Right lobe of liver (tissue), 6 donors: ENCODE data around the gene GTPBP1. TPM values are rescaled to one million over a fixed set of nuclear protein-coding genes. Genes with fewer than 3 reads are reported as not detected.

Experiments
- ATAC-seq, 4 donors: fragments of 200-7000 bp; cut with Tn5 transposase; one replicate each; pipeline ENCODE4 v1.9.1; 2020; ENCODE audit warnings: mild to moderate bottlenecking in 4 of 4, moderate library complexity in 4 of 4
- DNase-seq, 3 donors: peaks; one replicate each; pipeline ENCODE4 v3.0.0-alpha.2; 2020
- H3K27ac ChIP-seq, 3 donors: fragments of 200-600 bp; one replicate each; pipeline ENCODE4 v1.8.0; 2022
- H3K27me3 ChIP-seq, 2 donors: fragments of 200-600 bp; one replicate each; pipeline ENCODE4 v1.8.0; 2022
- H3K36me3 ChIP-seq, 4 donors: fragments of 200-600 bp; sonication (generic) in 1 of 4; one replicate each; pipeline versions ENCODE4 v1.5.1 to v1.8.0; 2017 to 2022; ENCODE audit warnings: control low read depth in 1 of 4
- H3K4me1 ChIP-seq, 4 donors: fragments of 200-600 bp; sonication (generic) in 1 of 4; one replicate each; pipeline versions ENCODE4 v1.5.1 to v1.8.0; 2017 to 2022; ENCODE audit warnings: control low read depth in 1 of 4
- H3K4me3 ChIP-seq, 3 donors: fragments of 200-600 bp; one replicate each; pipeline ENCODE4 v1.8.0; 2022
- H3K9me3 ChIP-seq, 4 donors: fragments of 200-600 bp; sonication (generic) in 1 of 4; one replicate each; pipeline versions ENCODE4 v1.5.1 to v1.8.0; 2017 to 2022; ENCODE audit warnings: control low read depth in 1 of 4
- POLR2A ChIP-seq: fragments of 450-650 bp; IDR thresholded peaks from one replicate; pipeline ENCODE4 v1.6.1; 2017; ENCODE audit warnings: antibody characterized with exemption, mild to moderate bottlenecking
- WGBS: methylation state at CpG from one replicate; pipeline ENCODE4 v1.1.6; 2018; ENCODE audit warnings: low coverage, low lambda C conversion rate; ENCODE audit not compliant: insufficient coverage; ENCODE audit errors: missing lambda C conversion rate; 5-methylcytosine and 5-hydroxymethylcytosine counted together
- intact Hi-C, 2 donors: fragments of 100-400 bp; cut with DNase I; formaldehyde crosslinking; loops; one replicate each; pipeline versions ENCODE4 v1.11.2 to v1.14.1; 2022
- total RNA-seq, 6 experiments: library from RNA; depleted of rRNA in 2 of 6; stranded (reverse); fragments of >200 nt in 2 of 6; fragmentation: NEBNext Ultra II Directional in 3 of 6; extraction: Animal tissue kit (Norgen Biotek cat#: 25700) in 3 of 6; gene quantifications; one replicate each; pipeline versions ENCODE4 v1.1.0 to v1.2.4, GENCODE V29; 2016 to 2023
- TF ChIP-seq, protein P1 (sequence below), 4 donors: fragments of 200-600 bp in 3 of 4; fragments of 450-650 bp in 1 of 4; IDR thresholded peaks; one replicate each; pipeline versions ENCODE4 v1.5.1 to v1.8.0; 2016 to 2022; ENCODE audit warnings: antibody characterized with exemption in 4 of 4, mild to moderate bottlenecking in 2 of 4
- donor health status: DM: no; HTN: yes; CAD: no.
- donor health status: DM: no; HTN: no; CAD: no.
- donor health status: DM: no; HTN: no; CAD: no.
- donor health status: DM: no; HTN: yes; CAD: no.
- donor health status: DM: no; HTN: yes; CAD: no.

GTPBP1 gene
- total RNA-seq, 6 experiments from 2014 or later: 13.4 to 21.6 (median 16.7) TPM

DNA sequence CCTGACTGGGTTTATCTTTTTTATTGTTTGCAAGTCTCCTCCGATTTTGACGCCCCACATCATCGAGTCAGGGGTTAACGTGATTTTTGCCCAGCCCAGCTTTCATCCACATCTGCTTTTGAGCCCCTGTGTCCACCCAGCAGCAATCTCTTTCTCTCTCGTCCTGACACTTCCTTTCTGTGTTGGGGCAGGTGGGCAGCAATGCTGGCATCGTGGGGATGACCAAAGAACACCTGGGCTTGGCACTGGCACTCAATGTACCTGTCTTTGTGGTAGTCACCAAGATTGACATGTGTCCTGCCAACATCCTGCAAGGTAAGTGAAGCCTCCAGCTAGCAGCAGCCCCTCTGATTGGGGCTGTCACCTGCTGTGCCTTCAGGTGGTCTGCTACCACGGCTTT is 15.8 kb downstream of the GTPBP1 start:
- 89% methylated on average over 5 of the region's 7 CpGs for WGBS
- no peak for ATAC-seq

DNA sequence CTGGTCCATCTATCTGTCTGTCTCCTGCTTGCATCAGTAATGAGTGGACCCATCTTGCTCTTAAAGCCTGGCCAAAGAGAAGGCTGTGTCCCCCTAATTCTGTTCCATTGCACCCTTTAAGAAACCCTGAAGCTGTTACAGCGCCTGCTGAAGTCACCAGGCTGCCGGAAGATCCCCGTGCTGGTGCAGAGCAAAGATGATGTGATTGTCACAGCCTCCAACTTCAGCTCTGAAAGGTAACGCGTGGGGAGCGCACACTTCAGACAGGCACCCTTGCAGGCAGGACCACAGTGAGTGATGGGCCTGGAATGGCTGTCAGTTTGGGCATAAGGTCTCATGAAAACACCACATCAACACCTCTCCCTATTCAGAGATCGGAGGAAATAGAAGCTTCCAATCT is 18.4 kb downstream of the GTPBP1 start:
- no peak for TF ChIP-seq POLR2A
- TF ChIP-seq, protein P1, sequence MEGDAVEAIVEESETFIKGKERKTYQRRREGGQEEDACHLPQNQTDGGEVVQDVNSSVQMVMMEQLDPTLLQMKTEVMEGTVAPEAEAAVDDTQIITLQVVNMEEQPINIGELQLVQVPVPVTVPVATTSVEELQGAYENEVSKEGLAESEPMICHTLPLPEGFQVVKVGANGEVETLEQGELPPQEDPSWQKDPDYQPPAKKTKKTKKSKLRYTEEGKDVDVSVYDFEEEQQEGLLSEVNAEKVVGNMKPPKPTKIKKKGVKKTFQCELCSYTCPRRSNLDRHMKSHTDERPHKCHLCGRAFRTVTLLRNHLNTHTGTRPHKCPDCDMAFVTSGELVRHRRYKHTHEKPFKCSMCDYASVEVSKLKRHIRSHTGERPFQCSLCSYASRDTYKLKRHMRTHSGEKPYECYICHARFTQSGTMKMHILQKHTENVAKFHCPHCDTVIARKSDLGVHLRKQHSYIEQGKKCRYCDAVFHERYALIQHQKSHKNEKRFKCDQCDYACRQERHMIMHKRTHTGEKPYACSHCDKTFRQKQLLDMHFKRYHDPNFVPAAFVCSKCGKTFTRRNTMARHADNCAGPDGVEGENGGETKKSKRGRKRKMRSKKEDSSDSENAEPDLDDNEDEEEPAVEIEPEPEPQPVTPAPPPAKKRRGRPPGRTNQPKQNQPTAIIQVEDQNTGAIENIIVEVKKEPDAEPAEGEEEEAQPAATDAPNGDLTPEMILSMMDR (IDR thresholded peaks at IDR 0.05): no peak
- DNase-seq (peak in 1 of 3 donors; percentile 17), ATAC-seq (no peak)
- peaks cover 14 to 77% (median 36%) of the 10 kb centered on the region in 4 donors for H3K36me3 ChIP-seq
- H3K4me1 ChIP-seq: no peaks in the 10 kb centered on the region
- no peak overlapping the region for H3K27ac ChIP-seq
- no peaks in the 10 kb centered on the region for H3K9me3 ChIP-seq
- 86% methylated on average over 1 of the region's 7 CpGs for WGBS
- H3K27me3 ChIP-seq: no peaks in the 10 kb centered on the region
- H3K4me3 ChIP-seq: no peak overlapping the region
- intact Hi-C loops: no loop called here

More for the DNA sequence above, 15.8 kb downstream of the GTPBP1 start:
- no peak for DNase-seq
- Histone ChIP-seq H3K4me1 (no peaks in the 10 kb centered on the region), H3K27me3 (no peaks in the 10 kb centered on the region), H3K36me3 (peaks cover 5 to 70% (median 20%) of the 10 kb centered on the region in 4 donors), H3K27ac (no peak overlapping the region), H3K4me3 (no peak overlapping the region), H3K9me3 (no peaks in the 10 kb centered on the region)
- TF ChIP-seq POLR2A: no peak
- TF ChIP-seq, protein P1 (IDR thresholded peaks at IDR 0.05): no peak
- intact Hi-C loops: no loop called here

DNA sequence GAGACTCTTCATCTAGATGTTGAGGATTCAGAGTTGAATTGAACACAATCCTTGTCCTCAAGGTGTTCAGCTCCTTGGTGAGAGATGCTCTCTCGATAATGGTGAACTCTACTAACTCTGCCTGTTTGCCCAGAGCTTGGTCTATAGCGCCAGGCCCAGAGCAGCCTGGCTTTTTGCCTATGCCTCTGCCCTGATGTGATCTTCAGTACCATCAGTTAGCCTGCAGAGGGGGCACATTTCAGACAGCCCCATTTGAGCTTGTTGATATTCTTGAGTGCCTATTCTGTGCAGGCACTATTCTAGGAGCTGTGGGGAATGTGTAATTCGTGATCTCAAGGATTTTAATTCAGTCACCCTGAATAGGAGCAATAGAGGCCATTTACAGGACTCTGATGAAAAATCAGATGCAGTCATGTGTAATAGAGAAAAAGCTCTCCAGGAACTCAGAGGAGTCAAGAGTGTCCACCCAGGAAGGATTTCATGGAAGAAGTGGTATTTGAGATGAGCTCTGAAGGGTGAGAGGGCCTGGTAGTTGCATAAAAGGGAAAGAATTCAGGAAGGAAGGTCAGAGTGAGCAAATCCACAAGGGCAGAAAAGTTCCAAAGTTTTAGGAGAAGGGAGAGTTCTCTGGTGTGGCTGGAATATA is 19.3 kb downstream of the GTPBP1 start:
- Histone ChIP-seq H3K36me3 (peaks cover 14 to 86% (median 36%) of the 10 kb centered on the region in 4 donors), H3K27me3 (no peaks in the 10 kb centered on the region), H3K9me3 (no peaks in the 10 kb centered on the region), H3K27ac (no peak overlapping the region), H3K4me3 (no peak overlapping the region), H3K4me1 (no peaks in the 10 kb centered on the region)
- ATAC-seq (peak; percentile 72 to 92 (median 76)), DNase-seq (peak in 1 of 3 donors; percentile 53)
- 61% methylated on average over 3 of the region's 3 CpGs for WGBS
- intact Hi-C loops: no loop called here
- TF ChIP-seq POLR2A: no peak
- TF ChIP-seq, protein P1 (IDR thresholded peaks at IDR 0.05): peak; percentile 43 to 68 (median 52)

DNA sequence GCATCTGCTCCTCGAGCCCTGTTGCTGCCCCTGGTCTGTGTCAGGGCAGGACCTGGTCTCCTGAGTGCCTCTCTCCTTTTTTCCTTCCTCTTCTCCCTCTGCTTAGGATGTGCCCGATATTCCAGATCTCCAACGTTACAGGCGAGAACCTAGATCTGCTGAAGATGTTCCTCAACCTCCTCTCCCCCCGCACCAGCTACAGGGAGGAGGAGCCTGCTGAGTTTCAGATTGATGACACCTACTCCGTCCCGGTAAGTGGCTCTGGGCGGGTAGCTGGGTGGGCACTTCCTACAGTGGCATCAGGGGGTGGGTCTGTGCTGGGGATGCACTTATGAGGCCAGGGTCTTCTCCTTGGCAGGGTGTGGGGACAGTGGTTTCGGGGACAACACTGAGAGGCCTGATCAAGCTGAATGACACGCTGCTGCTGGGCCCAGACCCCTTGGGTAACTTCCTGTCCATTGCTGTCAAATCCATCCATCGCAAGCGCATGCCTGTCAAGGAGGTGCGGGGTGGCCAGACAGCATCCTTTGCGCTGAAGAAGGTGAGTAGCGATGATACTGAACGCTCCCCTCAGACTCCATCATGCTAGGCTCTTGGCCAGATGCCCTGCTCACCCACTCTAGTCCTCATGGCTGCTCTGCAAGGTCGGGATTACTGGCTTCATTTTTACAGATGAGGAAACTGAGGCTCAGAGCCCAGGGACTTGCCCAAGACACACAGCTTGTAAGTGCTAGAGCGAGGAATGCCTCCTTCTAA is 20.3 kb downstream of the GTPBP1 start:
- H3K27me3 ChIP-seq: no peaks in the 10 kb centered on the region
- H3K4me3 ChIP-seq: no peak overlapping the region
- intact Hi-C loops: no loop called here
- peaks cover 14 to 90% (median 36%) of the 10 kb centered on the region in 4 donors for H3K36me3 ChIP-seq
- TF ChIP-seq, protein P1 (IDR thresholded peaks at IDR 0.05): no peak
- no peak for TF ChIP-seq POLR2A
- H3K27ac ChIP-seq: no peak overlapping the region
- H3K9me3 ChIP-seq: no peaks in the 10 kb centered on the region
- ATAC-seq (no peak), DNase-seq (peak in 1 of 3 donors; percentile 27)
- H3K4me1 ChIP-seq: no peaks in the 10 kb centered on the region
- WGBS: 92% methylated on average over 12 of the region's 18 CpGs
